CD14-positive monocyte (primary cell): ENCODE data around the gene CCDC134. TPM values are rescaled to one million over a fixed set of nuclear protein-coding genes. Genes with fewer than 3 reads are reported as not detected.

Source experiments
- DNase-seq, 3 donors: peaks; one replicate each; pipeline ENCODE4 v3.0.0-alpha.2; 2011 to 2022
- H2AFZ ChIP-seq: 2 replicates; pipeline ENCODE4 v1.6.0; 2012; ENCODE audit warnings: mild to moderate bottlenecking, low read depth, low read length, inconsistent platforms; ENCODE audit not compliant: insufficient read depth, poor library complexity, severe bottlenecking
- H3K27ac ChIP-seq, 2 donors: 1 replicate in 1 of 2; 2 replicates in 1 of 2; pipeline ENCODE4 v1.5.1; 2012 to 2013; ENCODE audit warnings: low read length in 2 of 2, control low read depth in 1 of 2, inconsistent platforms in 1 of 2, low read depth in 1 of 2, mild to moderate bottlenecking in 1 of 2
- H3K27me3 ChIP-seq, 2 donors: one replicate each; pipeline versions ENCODE4 v1.6.0 to v1.6.1; 2011 to 2013; ENCODE audit warnings: low read length in 2 of 2; ENCODE audit not compliant: control insufficient read depth in 2 of 2, insufficient read depth in 2 of 2
- H3K36me3 ChIP-seq, 2 donors: replicated peaks in 1 of 2; 1 replicate in 1 of 2; 2 replicates in 1 of 2; pipeline versions ENCODE4 v1.5.1 to v1.6.1; 2012 to 2013; ENCODE audit warnings: low read length in 2 of 2, control low read depth in 1 of 2, inconsistent platforms in 1 of 2, mild to moderate bottlenecking in 1 of 2; ENCODE audit not compliant: insufficient read depth in 2 of 2, control insufficient read depth in 1 of 2
- H3K4me1 ChIP-seq, 2 donors: 1 replicate in 1 of 2; 2 replicates in 1 of 2; pipeline versions ENCODE4 v1.5.1 to v1.6.1; 2012 to 2013; ENCODE audit warnings: low read length in 2 of 2, control low read depth in 1 of 2, inconsistent platforms in 1 of 2, mild to moderate bottlenecking in 1 of 2, moderate library complexity in 1 of 2; ENCODE audit not compliant: insufficient read depth in 2 of 2, control insufficient read depth in 1 of 2
- H3K4me2 ChIP-seq: replicated peaks from 2 replicates; pipeline ENCODE3; 2012; ENCODE audit warnings: low read length, moderate library complexity, mild to moderate bottlenecking; ENCODE audit not compliant: poor library complexity, severe bottlenecking; ENCODE audit errors: extremely low read depth
- H3K4me3 ChIP-seq, 3 experiments: fragments of 200-600 bp in 1 of 3; sonication (generic) in 1 of 3; replicated peaks in 1 of 3; 1 replicate in 2 of 3; 2 replicates in 1 of 3; pipeline ENCODE4 v1.5.1; 2011 to 2013; ENCODE audit warnings: low read length in 3 of 3, mild to moderate bottlenecking in 3 of 3, control low read depth in 2 of 3, low read depth in 2 of 3, inconsistent platforms in 1 of 3, moderate library complexity in 1 of 3
- H3K79me2 ChIP-seq: 2 replicates; pipeline ENCODE4 v1.6.0; 2012; ENCODE audit warnings: mild to moderate bottlenecking, control low read depth, inconsistent platforms, low read length, moderate library complexity; ENCODE audit not compliant: insufficient read depth
- H3K9ac ChIP-seq: 2 replicates; pipeline ENCODE4 v1.6.0; 2017; ENCODE audit warnings: low read length, mild to moderate bottlenecking; ENCODE audit not compliant: insufficient read depth, poor library complexity, severe bottlenecking
- H3K9me3 ChIP-seq, 2 donors: replicated peaks in 1 of 2; 1 replicate in 1 of 2; 2 replicates in 1 of 2; pipeline versions ENCODE4 v1.5.1 to v1.6.1; 2012 to 2013; ENCODE audit warnings: low read length in 2 of 2, control low read depth in 1 of 2; ENCODE audit not compliant: control insufficient read depth in 1 of 2, insufficient read depth in 1 of 2
- H4K20me1 ChIP-seq: 2 replicates; pipeline ENCODE4 v1.6.0; 2012; ENCODE audit warnings: mild to moderate bottlenecking, low read length, control low read depth, moderate library complexity; ENCODE audit not compliant: insufficient read depth
- H3K27ac Mint-ChIP-seq, 7 donors: one replicate each; pipeline ENCODE4 v1.8.0; 2020; ENCODE audit warnings: mild to moderate bottlenecking in 7 of 7, mixed read lengths in 7 of 7, moderate library complexity in 6 of 7, inconsistent platforms in 2 of 7
- H3K27me3 Mint-ChIP-seq, 3 donors: one replicate each; pipeline ENCODE4 v1.8.0; 2021 to 2022; ENCODE audit warnings: low read depth in 3 of 3, mild to moderate bottlenecking in 3 of 3, mixed read lengths in 3 of 3, moderate library complexity in 3 of 3, inconsistent platforms in 1 of 3
- H3K36me3 Mint-ChIP-seq, 2 donors: one replicate each; pipeline ENCODE4 v1.8.0; 2020; ENCODE audit warnings: mixed read lengths in 2 of 2, inconsistent platforms in 1 of 2, mild to moderate bottlenecking in 1 of 2
- H3K4me1 Mint-ChIP-seq: one replicate; pipeline ENCODE4 v1.8.0; 2020; ENCODE audit warnings: mild to moderate bottlenecking, mixed read lengths
- H3K4me3 Mint-ChIP-seq, 2 donors: one replicate each; pipeline ENCODE4 v1.8.0; 2020; ENCODE audit warnings: mild to moderate bottlenecking in 2 of 2, mixed read lengths in 2 of 2, moderate library complexity in 1 of 2
- H3K9me3 Mint-ChIP-seq, 7 donors: one replicate each; pipeline ENCODE4 v1.8.0; 2020 to 2022; ENCODE audit warnings: mixed read lengths in 7 of 7, mild to moderate bottlenecking in 6 of 7, moderate library complexity in 6 of 7, inconsistent platforms in 2 of 7
- WGBS: methylation state at CpG from one replicate; pipeline ENCODE4 v1.1.5; 2013; ENCODE audit warnings: missing lambda C conversion rate; ENCODE audit not compliant: insufficient coverage; 5-methylcytosine and 5-hydroxymethylcytosine counted together
- intact Hi-C, 2 donors: fragments of 100-400 bp; cut with micrococcal nuclease; formaldehyde crosslinking; loops; one replicate each; pipeline versions ENCODE4 v1.15.0 to v1.15.1; 2023
- polyA plus RNA-seq, 3 donors: library from polyadenylated mRNA; depleted of rRNA in 1 of 3; unstranded in 2 of 3; stranded (reverse) in 1 of 3; fragments of 300-500 nt in 2 of 3; fragments of >200 nt in 1 of 3; fragmentation: Illumina TruSeq in 2 of 3; gene quantifications; 1 replicate in 2 of 3; 2 replicates in 1 of 3; pipeline ENCODE4 v1.2.3, GENCODE V29; 2012 to 2021
- TF ChIP-seq, protein P1 (sequence below): fragments of 200-600 bp; IDR thresholded peaks from one replicate; pipeline ENCODE4 v1.8.0; 2022; ENCODE audit warnings: antibody characterized with exemption, mild to moderate bottlenecking

Gene CCDC134
- polyA plus RNA-seq, 3 donors, result 2.1 to 5.3 (median 2.4) TPM

DNA sequence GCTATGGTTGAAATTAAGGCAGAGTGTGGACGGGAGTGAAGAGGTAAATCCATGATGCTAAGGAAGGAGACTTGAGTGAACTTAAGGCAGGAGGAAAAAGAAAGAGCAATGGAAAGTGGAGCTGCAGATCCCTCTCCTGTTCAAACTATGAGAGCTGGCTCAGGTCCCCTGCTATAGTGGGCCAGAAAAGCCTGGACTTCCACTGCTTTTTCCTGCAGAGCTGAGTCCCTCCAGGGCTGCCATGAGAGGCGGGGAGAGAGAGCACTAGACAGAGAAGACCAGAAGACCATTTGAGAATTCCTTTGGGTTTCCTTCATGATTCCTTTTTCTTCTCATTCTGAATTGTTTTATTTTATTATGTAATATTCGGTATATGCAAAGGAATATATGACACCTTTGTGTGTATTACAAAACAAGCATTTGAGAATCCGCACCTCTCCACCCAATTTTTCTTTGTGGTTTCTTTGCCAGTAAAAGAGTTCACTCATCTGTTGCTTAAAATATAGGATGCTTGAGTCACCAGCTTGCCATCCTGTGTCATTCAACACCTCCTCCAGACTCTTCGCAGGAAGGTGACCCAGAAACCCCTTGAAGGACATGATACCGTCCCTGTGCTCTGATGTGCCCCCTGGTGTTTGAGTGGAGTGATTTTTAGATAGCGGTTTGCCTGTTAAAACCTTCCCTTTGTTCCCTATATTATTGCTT lies 56.8 kb downstream of the CCDC134 start:
- intact Hi-C loops, result loop anchor here (2.0 to 10.0 kb wide), 5 partner anchors 35 to 163 kb away; partner anchors contain the start of gene MEI1 (in 2 of the 2)
- peaks cover 29% of the 10 kb centered on the region for H3K4me1 Mint-ChIP-seq

DNA sequence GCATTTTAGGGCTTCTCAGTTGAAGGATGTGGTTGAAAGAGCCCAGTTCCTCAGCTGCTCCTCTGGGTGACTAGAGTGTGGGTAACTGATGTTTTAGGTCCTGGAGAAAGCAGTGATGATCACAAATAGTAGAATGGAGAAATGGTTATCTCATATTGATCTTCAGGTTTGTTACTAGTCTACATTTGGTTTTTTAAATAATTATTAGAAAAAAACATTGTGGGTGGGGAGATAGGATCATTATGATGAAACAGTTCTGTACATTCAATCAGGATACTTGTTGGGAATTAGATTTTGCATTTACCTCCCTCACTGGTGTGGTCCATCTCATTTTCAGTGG lies 57.4 kb downstream of the CCDC134 start:
- no peak overlapping the region for H3K4me3 Mint-ChIP-seq
- Histone ChIP-seq H2AFZ (no peak overlapping the region), H3K9me3 (no peaks in the 10 kb centered on the region), H4K20me1 (peaks cover 79% of the 10 kb centered on the region), H3K4me3 (no peak overlapping the region), H3K9ac (no peak overlapping the region), H3K27me3 (no peaks in the 10 kb centered on the region), H3K4me1 (peaks cover 3 to 33% of the 10 kb centered on the region in 2 donors), H3K27ac (no peak overlapping the region), H3K4me2 (no peak overlapping the region), H3K36me3 (peaks cover 0 to 3% of the 10 kb centered on the region in 2 donors), H3K79me2 (peaks cover 88% of the 10 kb centered on the region)
- intact Hi-C loops, result loop anchor here (2.0 to 10.0 kb wide), 6 partner anchors 35 to 163 kb away; partner anchors contain the start of gene MEI1 (in 2 of the 2)
- H3K4me1 Mint-ChIP-seq, result peaks cover 31% of the 10 kb centered on the region
- no peak for DNase-seq
- H3K36me3 Mint-ChIP-seq, result peaks cover 6 to 22% of the 10 kb centered on the region in 2 donors
- H3K27ac Mint-ChIP-seq, result peak overlapping the region in 1 of 7 donors; percentile 82
- H3K9me3 Mint-ChIP-seq, result no peaks in the 10 kb centered on the region
- TF ChIP-seq, protein P1, sequence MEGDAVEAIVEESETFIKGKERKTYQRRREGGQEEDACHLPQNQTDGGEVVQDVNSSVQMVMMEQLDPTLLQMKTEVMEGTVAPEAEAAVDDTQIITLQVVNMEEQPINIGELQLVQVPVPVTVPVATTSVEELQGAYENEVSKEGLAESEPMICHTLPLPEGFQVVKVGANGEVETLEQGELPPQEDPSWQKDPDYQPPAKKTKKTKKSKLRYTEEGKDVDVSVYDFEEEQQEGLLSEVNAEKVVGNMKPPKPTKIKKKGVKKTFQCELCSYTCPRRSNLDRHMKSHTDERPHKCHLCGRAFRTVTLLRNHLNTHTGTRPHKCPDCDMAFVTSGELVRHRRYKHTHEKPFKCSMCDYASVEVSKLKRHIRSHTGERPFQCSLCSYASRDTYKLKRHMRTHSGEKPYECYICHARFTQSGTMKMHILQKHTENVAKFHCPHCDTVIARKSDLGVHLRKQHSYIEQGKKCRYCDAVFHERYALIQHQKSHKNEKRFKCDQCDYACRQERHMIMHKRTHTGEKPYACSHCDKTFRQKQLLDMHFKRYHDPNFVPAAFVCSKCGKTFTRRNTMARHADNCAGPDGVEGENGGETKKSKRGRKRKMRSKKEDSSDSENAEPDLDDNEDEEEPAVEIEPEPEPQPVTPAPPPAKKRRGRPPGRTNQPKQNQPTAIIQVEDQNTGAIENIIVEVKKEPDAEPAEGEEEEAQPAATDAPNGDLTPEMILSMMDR, result peak; percentile 34
- peaks cover 0 to 1% (median 0%) of the 10 kb centered on the region in 3 donors for H3K27me3 Mint-ChIP-seq

More for the DNA sequence above, 56.8 kb downstream of the CCDC134 start:
- no peak overlapping the region for H3K27ac ChIP-seq
- peaks cover 3 to 28% of the 10 kb centered on the region in 2 donors for H3K4me1 ChIP-seq
- no peak overlapping the region for H2AFZ ChIP-seq
- TF ChIP-seq, protein P1, result peak; percentile 77
- no peak overlapping the region for H3K9ac ChIP-seq
- H3K36me3 Mint-ChIP-seq, result peaks cover 6 to 23% of the 10 kb centered on the region in 2 donors
- no CpG with 5 or more reads among the region's 7 CpGs for WGBS
- H3K4me2 ChIP-seq, result no peak overlapping the region
- peak overlapping the region in 5 of 7 donors; percentile 52 to 84 (median 82) for H3K27ac Mint-ChIP-seq
- H4K20me1 ChIP-seq, result peaks cover 79% of the 10 kb centered on the region
- H3K4me3 Mint-ChIP-seq, result no peak overlapping the region
- H3K27me3 ChIP-seq, result no peaks in the 10 kb centered on the region
- H3K4me3 ChIP-seq, result no peak overlapping the region
- H3K79me2 ChIP-seq, result peaks cover 88% of the 10 kb centered on the region
- H3K9me3 Mint-ChIP-seq, result no peaks in the 10 kb centered on the region
- peaks cover 0 to 1% (median 0%) of the 10 kb centered on the region in 3 donors for H3K27me3 Mint-ChIP-seq
- DNase-seq, result peak; percentile 54 to 78 (median 61)
- H3K36me3 ChIP-seq, result peaks cover 0 to 3% of the 10 kb centered on the region in 2 donors
- H3K9me3 ChIP-seq, result no peaks in the 10 kb centered on the region
